Measurements from ENCODE around the gene EFHD2. TPM values are rescaled to one million over a fixed set of nuclear protein-coding genes. Genes with fewer than 3 reads are reported as not detected.
"Not testable (repeated sequence)": the region's sequence is repeated elsewhere in the genome, so short reads cannot be mapped to it uniquely, and the experiment has no call there.

Gene EFHD2
- polyA plus RNA-seq, 1 donor = 9.2 TPM

- DNase-seq = no peak
These were observed 20.0 kb downstream of the EFHD2 start for GRCh38 chr1:15429701-15430149.

- DNase-seq = no peak
These were observed 21.3 kb downstream of the EFHD2 start for GRCh38 chr1:15430787-15431570.

GRCh38 chr1:15431571-15431948, 21.9 kb downstream of the EFHD2 start:
- no peak for DNase-seq

GRCh38 chr1:15432324-15432723, 22.6 kb downstream of the EFHD2 start:
- no peak for DNase-seq

- DNase-seq = no peak
These were observed 23.8 kb downstream of the EFHD2 start for GRCh38 chr1:15433471-15433870.

- not testable (repeated sequence) for DNase-seq
These were observed 25.1 kb downstream of the EFHD2 start for GRCh38 chr1:15434739-15435138.

- DNase-seq = no peak
These were observed 25.8 kb downstream of the EFHD2 start for GRCh38 chr1:15435239-15436077.

- no peak for DNase-seq
These were observed 27.3 kb downstream of the EFHD2 start for GRCh38 chr1:15436881-15437442.

- no peak for DNase-seq
These were observed 29.6 kb downstream of the EFHD2 start for GRCh38 chr1:15439325-15439724.

- DNase-seq = no peak
These were observed 30.7 kb downstream of the EFHD2 start for GRCh38 chr1:15440357-15440756.

GRCh38 chr1:15441247-15441646, 31.6 kb downstream of the EFHD2 start:
- no peak for DNase-seq

GRCh38 chr1:15442119-15442518, 32.4 kb downstream of the EFHD2 start:
- DNase-seq = no peak

- no peak for DNase-seq
These were observed 33.1 kb downstream of the EFHD2 start for GRCh38 chr1:15442759-15443158.

- DNase-seq = no peak
These were observed 33.6 kb downstream of the EFHD2 start for GRCh38 chr1:15443281-15443680.

GRCh38 chr1:15444468-15445389, 35.0 kb downstream of the EFHD2 start:
- DNase-seq = no peak

- no peak for DNase-seq
These were observed 35.9 kb downstream of the EFHD2 start for GRCh38 chr1:15445390-15446122.

- no peak for DNase-seq
These were observed 36.5 kb downstream of the EFHD2 start for GRCh38 chr1:15446212-15446611.

GRCh38 chr1:15448877-15449462, 39.3 kb downstream of the EFHD2 start:
- DNase-seq = no peak

GRCh38 chr1:15449567-15449966, 39.9 kb downstream of the EFHD2 start:
- no peak for DNase-seq

GRCh38 chr1:15451014-15451722, 41.5 kb downstream of the EFHD2 start:
- no peak for DNase-seq

All from left kidney (tissue), 2 donors.